ENCODE data around the gene PRDX5.

DNA sequence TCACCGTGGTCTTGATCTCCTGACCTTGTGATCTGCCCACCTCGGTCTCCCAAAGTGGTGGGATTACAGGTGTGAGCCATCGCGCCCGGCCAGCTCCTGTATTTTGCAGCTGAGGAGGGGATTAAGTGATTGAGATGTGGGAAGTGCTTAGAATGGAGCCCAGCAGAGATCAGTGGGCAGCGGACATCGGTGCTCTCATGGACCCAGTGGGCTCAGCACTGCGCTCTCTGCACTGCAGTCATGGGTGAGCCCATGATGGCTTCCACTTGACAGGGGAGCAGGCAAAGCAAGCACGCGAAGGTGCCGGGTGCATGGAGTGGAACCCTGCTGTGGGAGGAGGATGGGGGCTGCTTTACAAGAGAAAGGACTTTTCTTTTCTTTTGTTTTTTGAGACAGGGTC is 13.0 kb downstream of the PRDX5 start:
- TF ChIP-seq CTCF (IDR thresholded peaks at IDR 0.05) = no peak
- no peak for TF ChIP-seq CREB1 (CRISPR knock-in tag; IDR thresholded peaks at IDR 0.05)
